ES-I3 (cell line): ENCODE measurements around the gene CPA1.
A peak's percentile ranks its signal among the peaks of the same experiment; 100 is the strongest.

ENCODE experiments used
- H3K36me3 ChIP-seq: 2 replicates; pipeline ENCODE4 v1.6.1; 2013; ENCODE audit warnings: mild to moderate bottlenecking, low read length, control low read depth, moderate library complexity; ENCODE audit not compliant: insufficient read depth
- H3K4me1 ChIP-seq: 2 replicates; pipeline ENCODE4 v1.6.1; 2013; ENCODE audit warnings: mild to moderate bottlenecking, control low read depth, low read length; ENCODE audit not compliant: insufficient read depth
- H3K9ac ChIP-seq: 2 replicates; pipeline ENCODE4 v1.6.1; 2013; ENCODE audit warnings: low read depth, mild to moderate bottlenecking, low read length, moderate library complexity
- H3K9me3 ChIP-seq: 2 replicates; pipeline ENCODE4 v1.6.1; 2013; ENCODE audit warnings: mild to moderate bottlenecking, low read length, moderate library complexity; ENCODE audit not compliant: control insufficient read depth, insufficient read depth

CPA1 gene

GRCh38 chr7:130349911-130350782 lies 30.1 kb upstream of the CPA1 start:
- Histone ChIP-seq H3K9me3 (no peaks in the 10 kb centered on the region), H3K9ac (peak overlapping the region; percentile 0; the same call in 1 of the 2 replicates), H3K4me1 (peaks cover 20% of the 10 kb centered on the region), H3K36me3 (no peaks in the 10 kb centered on the region)

- no peaks in the 10 kb centered on the region for H3K36me3 ChIP-seq
- H3K4me1 ChIP-seq = peaks cover 25% of the 10 kb centered on the region
- H3K9me3 ChIP-seq = no peaks in the 10 kb centered on the region
- H3K9ac ChIP-seq = peak overlapping the region; percentile 31; the same call in 1 of the 2 replicates
Observed at GRCh38 chr7:130350945-130351790, 29.1 kb upstream of the CPA1 start.

GRCh38 chr7:130351791-130352090 lies 28.6 kb upstream of the CPA1 start:
- Histone ChIP-seq H3K9ac (peak overlapping the region; percentile 31; the same call in 1 of the 2 replicates), H3K4me1 (peaks cover 30% of the 10 kb centered on the region), H3K36me3 (no peaks in the 10 kb centered on the region), H3K9me3 (no peaks in the 10 kb centered on the region)

GRCh38 chr7:130352194-130353074 lies 27.9 kb upstream of the CPA1 start:
- Histone ChIP-seq H3K9me3 (no peaks in the 10 kb centered on the region), H3K36me3 (no peaks in the 10 kb centered on the region), H3K4me1 (peaks cover 35% of the 10 kb centered on the region), H3K9ac (no peak overlapping the region; the same call in 1 of the 2 replicates)

GRCh38 chr7:130353196-130353595 lies 27.1 kb upstream of the CPA1 start:
- no peak overlapping the region for H3K9ac ChIP-seq

GRCh38 chr7:130356121-130356875 lies 24.0 kb upstream of the CPA1 start:
- H3K36me3 ChIP-seq = no peaks in the 10 kb centered on the region
- peaks cover 5% of the 10 kb centered on the region; the same call in 1 of the 2 replicates for H3K9me3 ChIP-seq
- H3K4me1 ChIP-seq = peaks cover 28% of the 10 kb centered on the region
- no peak overlapping the region for H3K9ac ChIP-seq

More at GRCh38 chr7:130353196-130353595, 27.1 kb upstream of the CPA1 start:
- Histone ChIP-seq H3K4me1 (peaks cover 35% of the 10 kb centered on the region), H3K9me3 (no peaks in the 10 kb centered on the region), H3K36me3 (no peaks in the 10 kb centered on the region)

GRCh38 chr7:130356876-130357611 lies 23.2 kb upstream of the CPA1 start:
- peaks cover 21% of the 10 kb centered on the region for H3K4me1 ChIP-seq
- no peaks in the 10 kb centered on the region for H3K36me3 ChIP-seq
- peaks cover 5% of the 10 kb centered on the region; the same call in 1 of the 2 replicates for H3K9me3 ChIP-seq
- no peak overlapping the region for H3K9ac ChIP-seq

- H3K9me3 ChIP-seq = peaks cover 5% of the 10 kb centered on the region; the same call in 1 of the 2 replicates
- no peaks in the 10 kb centered on the region for H3K36me3 ChIP-seq
- H3K9ac ChIP-seq = no peak overlapping the region
- peaks cover 17% of the 10 kb centered on the region for H3K4me1 ChIP-seq
Observed at GRCh38 chr7:130358471-130358870, 21.8 kb upstream of the CPA1 start.

GRCh38 chr7:130359276-130359857 lies 20.9 kb upstream of the CPA1 start:
- H3K36me3 ChIP-seq = no peaks in the 10 kb centered on the region
- no peak overlapping the region for H3K9ac ChIP-seq
- peaks cover 17% of the 10 kb centered on the region for H3K4me1 ChIP-seq
- H3K9me3 ChIP-seq = peaks cover 5% of the 10 kb centered on the region; the same call in 1 of the 2 replicates

- Histone ChIP-seq H3K36me3 (no peaks in the 10 kb centered on the region), H3K9me3 (peaks cover 5% of the 10 kb centered on the region; the same call in 1 of the 2 replicates), H3K9ac (no peak overlapping the region), H3K4me1 (peaks cover 21% of the 10 kb centered on the region)
Observed at GRCh38 chr7:130360518-130360917, 19.8 kb upstream of the CPA1 start.

GRCh38 chr7:130361681-130362080 lies 18.6 kb upstream of the CPA1 start:
- Histone ChIP-seq H3K9me3 (peaks cover 5% of the 10 kb centered on the region; the same call in 1 of the 2 replicates), H3K36me3 (no peaks in the 10 kb centered on the region), H3K9ac (no peak overlapping the region), H3K4me1 (peaks cover 15% of the 10 kb centered on the region)

- H3K4me1 ChIP-seq = peaks cover 9% of the 10 kb centered on the region
- no peak overlapping the region for H3K9ac ChIP-seq
- peaks cover 5% of the 10 kb centered on the region; the same call in 1 of the 2 replicates for H3K9me3 ChIP-seq
Observed at GRCh38 chr7:130362251-130362816, 18.0 kb upstream of the CPA1 start.

More at GRCh38 chr7:130362251-130362816, 18.0 kb upstream of the CPA1 start:
- no peaks in the 10 kb centered on the region for H3K36me3 ChIP-seq
